ENCODE data around the gene ALG2.

ALG2 gene

DNA sequence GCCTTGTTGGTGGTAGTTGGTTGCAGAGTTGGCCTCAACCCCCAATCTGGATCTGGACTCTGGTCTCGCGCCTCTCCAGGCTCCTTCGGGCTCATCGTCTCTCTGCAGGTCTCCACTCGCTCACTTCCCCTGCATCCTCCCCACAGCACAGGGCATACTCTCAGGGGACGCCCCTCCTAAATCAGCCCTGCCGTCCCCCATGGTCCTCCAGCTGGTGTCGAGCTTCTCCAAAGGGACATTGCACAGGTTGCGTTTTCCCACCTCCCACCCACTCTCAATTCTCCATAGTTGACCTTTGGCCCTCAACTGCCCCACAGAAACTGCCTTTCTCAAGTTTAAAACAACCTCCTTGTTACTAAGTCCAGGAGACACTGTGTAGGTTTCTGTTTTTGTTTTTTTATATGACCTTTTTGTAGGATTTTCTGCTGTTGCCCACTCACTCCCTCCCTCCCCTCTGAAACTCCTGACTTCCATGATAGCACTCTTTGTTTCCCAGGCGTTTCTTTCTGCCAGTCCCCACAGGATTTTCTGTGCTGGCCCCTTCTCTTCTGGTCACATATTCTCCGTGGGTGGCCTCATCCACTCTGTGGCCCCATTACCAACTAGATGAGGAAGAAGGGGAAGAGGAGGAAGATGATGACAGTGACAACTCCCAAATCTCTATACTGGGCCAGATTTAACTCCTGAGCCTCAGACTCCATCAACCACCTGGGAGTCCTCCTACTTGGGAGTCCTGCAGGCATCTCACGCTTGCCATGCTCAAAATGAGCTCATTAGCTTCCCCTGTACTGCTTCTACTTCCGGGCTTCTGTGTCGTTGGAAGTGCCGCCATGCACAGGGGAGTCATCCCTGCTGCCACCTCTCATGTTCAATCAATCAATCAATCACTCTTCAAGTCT lies 50.3 kb downstream of the ALG2 start:
- no peak for DNase-seq (ENCODE audit: low spot score)

DNA sequence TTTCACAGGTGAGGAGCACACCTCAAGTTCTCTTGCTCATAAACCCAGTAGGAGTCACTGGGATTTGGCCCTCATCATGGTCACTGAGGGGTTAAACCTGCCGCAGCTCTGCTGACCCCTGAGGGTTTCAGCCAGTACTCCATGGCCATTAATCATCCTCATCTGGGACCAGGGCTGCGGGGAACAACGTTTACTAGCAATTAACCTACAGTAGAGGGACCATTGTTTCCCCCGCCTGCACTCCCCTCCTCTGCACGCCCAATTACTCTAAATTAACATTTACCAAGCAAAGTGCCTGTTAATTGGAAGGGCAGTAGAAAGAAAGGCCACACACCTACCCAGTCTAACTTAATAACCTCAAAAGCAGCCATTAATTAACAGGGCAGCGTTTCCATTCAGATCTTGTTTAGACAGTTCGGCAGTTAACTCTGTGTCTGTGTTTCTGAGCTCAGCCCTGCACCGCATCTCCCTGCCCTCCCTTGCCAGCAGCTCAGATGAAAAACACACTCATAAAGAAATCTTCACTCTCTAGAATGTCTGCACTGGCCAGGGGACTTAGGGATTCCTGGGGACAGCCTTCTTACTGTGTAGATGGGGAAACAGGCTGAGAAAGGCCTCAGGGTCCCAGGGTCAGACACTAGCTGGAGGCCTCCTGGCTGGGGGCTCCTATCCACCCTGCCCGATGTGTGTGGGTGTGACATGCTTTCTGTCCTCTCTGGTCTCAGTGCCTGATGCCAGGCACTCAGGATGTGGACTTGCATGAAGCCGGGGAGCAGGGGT lies 51.6 kb downstream of the ALG2 start:
- DNase-seq (ENCODE audit: low spot score) = no peak

DNA sequence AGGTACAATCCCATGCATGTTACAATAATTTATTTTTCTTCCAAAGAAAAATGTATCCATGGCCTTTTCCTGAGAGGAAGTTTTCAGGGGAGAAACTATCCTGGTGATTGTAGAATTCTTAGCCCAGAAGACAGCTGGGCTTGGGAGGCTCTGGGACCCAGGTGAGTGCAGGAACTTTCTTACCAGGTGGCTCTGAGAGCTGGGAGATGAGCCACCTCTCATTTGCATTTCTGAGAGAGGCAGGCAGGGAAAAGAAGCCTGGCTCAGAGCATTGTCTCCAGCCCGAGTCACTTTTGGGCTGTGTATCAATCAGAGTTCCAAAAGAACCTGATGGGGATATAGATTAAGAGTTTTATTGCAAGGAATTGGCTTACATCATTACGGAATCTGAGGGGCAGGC lies 52.7 kb downstream of the ALG2 start:
- DNase-seq (ENCODE audit: low spot score) = no peak

DNA sequence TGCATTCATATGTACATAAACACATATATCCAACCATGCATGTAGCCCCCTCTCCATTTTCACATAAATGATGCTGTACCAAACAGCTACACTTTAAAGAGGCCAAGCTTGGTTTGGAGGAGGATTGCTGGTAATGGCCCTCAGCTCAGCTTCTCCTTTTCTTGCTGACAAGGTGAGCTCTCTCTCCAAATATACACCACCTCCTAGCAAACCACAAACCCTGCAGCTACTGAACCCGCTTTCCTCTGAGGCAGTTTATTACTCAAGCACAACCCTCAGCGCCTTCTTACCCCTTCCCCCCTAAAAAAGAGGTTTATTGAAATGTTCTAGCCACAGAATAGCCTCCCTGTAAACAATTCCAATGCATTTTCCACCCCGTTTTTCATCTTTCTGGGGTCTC lies 54.0 kb downstream of the ALG2 start:
- DNase-seq (ENCODE audit: low spot score) = no peak

DNA sequence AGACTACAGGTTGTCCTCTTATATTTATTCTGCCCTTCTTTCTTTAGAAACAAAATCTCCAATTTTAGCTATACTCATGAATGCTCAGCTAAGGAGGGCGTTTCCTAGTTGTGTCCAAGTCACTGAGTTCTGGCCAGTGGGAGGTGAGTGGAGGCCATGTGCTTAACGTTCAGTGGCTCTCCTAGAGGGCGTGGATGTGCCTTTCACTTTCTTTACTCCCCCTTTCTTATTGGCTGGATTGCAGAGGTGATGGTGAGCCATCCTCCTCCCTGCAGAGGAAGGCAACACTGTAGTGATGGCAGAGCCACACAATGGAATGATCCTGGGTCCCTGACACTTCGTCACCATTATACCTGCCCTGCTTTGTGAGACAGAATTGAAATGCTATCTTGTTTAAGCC lies 54.6 kb downstream of the ALG2 start:
- no peak for DNase-seq (ENCODE audit: low spot score)
